PC-9 (cell line): ENCODE data around the gene GPD2.

Experiments used
- EZH2 ChIP-seq: fragments of 200-600 bp; sonication (generic); IDR thresholded peaks from 2 replicates; pipeline ENCODE4 v1.8.0; 2017; ENCODE audit warnings: antibody characterized with exemption, low read depth
- TF ChIP-seq, protein P1 (sequence below): fragments of 200-600 bp; sonication (generic); conservative IDR thresholded peaks from 2 replicates; pipeline ENCODE4 v1.6.1; 2017; ENCODE audit warnings: mixed run types, antibody characterized with exemption, mild to moderate bottlenecking, moderate library complexity

- TF ChIP-seq, protein P1, sequence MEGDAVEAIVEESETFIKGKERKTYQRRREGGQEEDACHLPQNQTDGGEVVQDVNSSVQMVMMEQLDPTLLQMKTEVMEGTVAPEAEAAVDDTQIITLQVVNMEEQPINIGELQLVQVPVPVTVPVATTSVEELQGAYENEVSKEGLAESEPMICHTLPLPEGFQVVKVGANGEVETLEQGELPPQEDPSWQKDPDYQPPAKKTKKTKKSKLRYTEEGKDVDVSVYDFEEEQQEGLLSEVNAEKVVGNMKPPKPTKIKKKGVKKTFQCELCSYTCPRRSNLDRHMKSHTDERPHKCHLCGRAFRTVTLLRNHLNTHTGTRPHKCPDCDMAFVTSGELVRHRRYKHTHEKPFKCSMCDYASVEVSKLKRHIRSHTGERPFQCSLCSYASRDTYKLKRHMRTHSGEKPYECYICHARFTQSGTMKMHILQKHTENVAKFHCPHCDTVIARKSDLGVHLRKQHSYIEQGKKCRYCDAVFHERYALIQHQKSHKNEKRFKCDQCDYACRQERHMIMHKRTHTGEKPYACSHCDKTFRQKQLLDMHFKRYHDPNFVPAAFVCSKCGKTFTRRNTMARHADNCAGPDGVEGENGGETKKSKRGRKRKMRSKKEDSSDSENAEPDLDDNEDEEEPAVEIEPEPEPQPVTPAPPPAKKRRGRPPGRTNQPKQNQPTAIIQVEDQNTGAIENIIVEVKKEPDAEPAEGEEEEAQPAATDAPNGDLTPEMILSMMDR, result no peak
- TF ChIP-seq EZH2, result no peak
These were observed 27.9 kb downstream of the GPD2 start for GRCh38 chr2:156464106-156464505.
